ENCODE results near the gene CNTFR.

The CNTFR gene

DNA sequence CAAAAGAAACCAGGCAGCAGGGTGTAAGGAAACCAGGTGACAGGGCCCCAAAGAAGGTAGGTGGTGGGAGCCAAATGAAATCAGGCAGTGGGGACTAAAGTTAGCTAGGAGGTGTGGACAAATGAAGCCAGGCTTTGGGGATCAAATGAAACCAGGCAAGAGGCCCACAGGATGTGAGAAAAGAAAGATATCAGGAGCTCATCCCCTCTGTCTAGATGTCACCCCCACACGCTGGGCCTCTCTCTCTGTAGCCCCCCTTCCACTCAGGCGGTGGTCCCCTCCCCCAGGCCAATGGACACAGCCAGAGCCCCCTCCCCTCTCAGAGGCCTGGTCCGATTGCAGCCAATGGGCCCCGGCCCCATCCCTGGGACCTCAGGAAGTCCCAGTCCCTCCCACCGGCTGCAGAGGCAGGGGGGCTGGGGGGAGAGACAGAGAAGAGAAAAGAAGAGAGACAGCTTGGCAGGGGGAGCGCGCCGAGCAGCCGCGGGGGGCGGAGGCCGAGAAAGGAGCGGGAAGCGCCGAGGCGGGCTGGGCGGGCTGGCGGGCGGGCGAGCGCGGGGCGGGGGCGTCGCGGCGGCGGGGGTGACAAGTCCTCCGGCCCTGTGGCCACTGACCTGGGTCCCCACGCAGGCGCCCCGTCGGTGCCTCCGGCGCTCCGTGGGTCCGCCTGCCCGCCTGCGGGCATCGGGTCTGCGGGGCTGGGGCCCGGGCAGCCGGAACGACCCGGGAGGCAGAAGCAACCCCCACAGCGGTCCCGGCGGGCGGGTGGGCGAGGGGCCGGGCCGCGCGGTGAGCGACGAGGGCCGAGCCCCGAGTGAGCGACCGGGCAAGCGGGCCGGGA lies 11.9 kb downstream of the CNTFR start:
- no peak overlapping the region for H3K4me2 ChIP-seq (ENCODE audit: low read length)
- no peaks in the 10 kb centered on the region for H3F3A ChIP-seq (ENCODE audit: control insufficient read depth, insufficient read depth)
- H3K36me3 ChIP-seq (ENCODE audit: control insufficient read depth, low read length), result no peaks in the 10 kb centered on the region
- no peaks in the 10 kb centered on the region for H3K9me3 ChIP-seq (ENCODE audit: control insufficient read depth, insufficient read depth, low read length)
- no peaks in the 10 kb centered on the region for H4K20me1 ChIP-seq (ENCODE audit: control insufficient read depth, insufficient read depth, low read depth, low read length)
- no peak overlapping the region for H3K4me3 ChIP-seq (ENCODE audit: low read length)
- H3K79me2 ChIP-seq (ENCODE audit: control insufficient read depth, low read length), result no peaks in the 10 kb centered on the region
- H3K4me1 ChIP-seq (ENCODE audit: control insufficient read depth, low read length), result no peaks in the 10 kb centered on the region
- TF ChIP-seq, protein P1, sequence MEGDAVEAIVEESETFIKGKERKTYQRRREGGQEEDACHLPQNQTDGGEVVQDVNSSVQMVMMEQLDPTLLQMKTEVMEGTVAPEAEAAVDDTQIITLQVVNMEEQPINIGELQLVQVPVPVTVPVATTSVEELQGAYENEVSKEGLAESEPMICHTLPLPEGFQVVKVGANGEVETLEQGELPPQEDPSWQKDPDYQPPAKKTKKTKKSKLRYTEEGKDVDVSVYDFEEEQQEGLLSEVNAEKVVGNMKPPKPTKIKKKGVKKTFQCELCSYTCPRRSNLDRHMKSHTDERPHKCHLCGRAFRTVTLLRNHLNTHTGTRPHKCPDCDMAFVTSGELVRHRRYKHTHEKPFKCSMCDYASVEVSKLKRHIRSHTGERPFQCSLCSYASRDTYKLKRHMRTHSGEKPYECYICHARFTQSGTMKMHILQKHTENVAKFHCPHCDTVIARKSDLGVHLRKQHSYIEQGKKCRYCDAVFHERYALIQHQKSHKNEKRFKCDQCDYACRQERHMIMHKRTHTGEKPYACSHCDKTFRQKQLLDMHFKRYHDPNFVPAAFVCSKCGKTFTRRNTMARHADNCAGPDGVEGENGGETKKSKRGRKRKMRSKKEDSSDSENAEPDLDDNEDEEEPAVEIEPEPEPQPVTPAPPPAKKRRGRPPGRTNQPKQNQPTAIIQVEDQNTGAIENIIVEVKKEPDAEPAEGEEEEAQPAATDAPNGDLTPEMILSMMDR (IDR thresholded peaks at IDR 0.05; ENCODE audit: low read depth, low read length, poor library complexity, severe bottlenecking), result no peak
- no peak for TF ChIP-seq EZH2phosphoT487 (IDR thresholded peaks at IDR 0.05; ENCODE audit: borderline replicate concordance, low read length)
- no peaks in the 10 kb centered on the region for H3K9me2 ChIP-seq (replicated peaks; ENCODE audit: control insufficient read depth, low read length)
- no peak overlapping the region for H3K27ac ChIP-seq (ENCODE audit: low read depth, low read length)
- H3K27me3 ChIP-seq (ENCODE audit: control insufficient read depth, low read length), result peaks cover 39% of the 10 kb centered on the region

DNA sequence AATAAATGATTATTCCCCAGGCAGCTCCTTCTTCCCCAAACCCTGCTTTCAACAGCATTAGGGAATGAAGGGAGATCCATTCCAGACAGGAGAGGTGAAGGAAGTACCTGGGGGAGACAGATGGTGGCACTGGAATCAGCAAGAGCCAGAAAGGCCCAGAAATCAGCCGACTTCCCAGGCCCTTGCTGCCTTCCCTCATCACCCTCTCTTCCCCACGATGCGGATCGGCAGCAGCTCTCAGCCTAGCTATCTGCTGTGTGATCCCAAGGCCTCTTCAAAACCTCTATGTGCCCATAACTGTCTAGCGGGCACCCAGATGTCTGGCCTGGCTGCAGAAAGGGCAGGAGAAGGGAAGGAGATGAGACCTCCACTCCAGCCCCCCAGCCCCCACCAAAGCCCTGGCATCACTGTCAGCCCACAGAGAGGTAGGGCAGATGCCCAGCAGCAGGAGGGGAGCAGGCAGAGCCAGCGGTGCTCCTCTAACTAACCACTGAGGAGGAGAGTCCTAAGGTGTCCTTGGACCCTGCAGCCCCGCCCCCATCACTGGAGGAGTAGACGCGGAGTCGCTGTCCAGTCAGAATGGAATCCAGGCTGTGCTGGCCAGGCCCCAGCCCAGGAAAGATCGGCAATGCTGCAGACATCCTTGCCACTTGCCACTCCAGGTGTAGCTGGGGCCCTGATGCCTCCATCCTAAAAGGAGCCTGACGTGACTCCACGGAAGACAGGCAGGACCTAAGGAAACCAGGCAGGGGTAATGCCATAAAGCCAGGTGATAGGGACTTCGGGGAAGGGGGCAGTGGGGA lies 12.7 kb downstream of the CNTFR start:
- TF ChIP-seq, protein P1 (IDR thresholded peaks at IDR 0.05; ENCODE audit: low read depth, low read length, poor library complexity, severe bottlenecking), result no peak
- TF ChIP-seq EZH2phosphoT487 (IDR thresholded peaks at IDR 0.05; ENCODE audit: borderline replicate concordance, low read length), result no peak
- Histone ChIP-seq H3K27me3 (ENCODE audit: control insufficient read depth, low read length) (peaks cover 39% of the 10 kb centered on the region), H3K4me3 (ENCODE audit: low read length) (no peak overlapping the region), H3K36me3 (ENCODE audit: control insufficient read depth, low read length) (no peaks in the 10 kb centered on the region), H3F3A (ENCODE audit: control insufficient read depth, insufficient read depth) (no peaks in the 10 kb centered on the region), H3K27ac (ENCODE audit: low read depth, low read length) (no peak overlapping the region), H3K4me1 (ENCODE audit: control insufficient read depth, low read length) (no peaks in the 10 kb centered on the region), H3K9me2 (replicated peaks; ENCODE audit: control insufficient read depth, low read length) (no peaks in the 10 kb centered on the region), H3K79me2 (ENCODE audit: control insufficient read depth, low read length) (no peaks in the 10 kb centered on the region), H3K4me2 (ENCODE audit: low read length) (no peak overlapping the region), H3K9me3 (ENCODE audit: control insufficient read depth, insufficient read depth, low read length) (no peaks in the 10 kb centered on the region), H4K20me1 (ENCODE audit: control insufficient read depth, insufficient read depth, low read depth, low read length) (no peaks in the 10 kb centered on the region)

DNA sequence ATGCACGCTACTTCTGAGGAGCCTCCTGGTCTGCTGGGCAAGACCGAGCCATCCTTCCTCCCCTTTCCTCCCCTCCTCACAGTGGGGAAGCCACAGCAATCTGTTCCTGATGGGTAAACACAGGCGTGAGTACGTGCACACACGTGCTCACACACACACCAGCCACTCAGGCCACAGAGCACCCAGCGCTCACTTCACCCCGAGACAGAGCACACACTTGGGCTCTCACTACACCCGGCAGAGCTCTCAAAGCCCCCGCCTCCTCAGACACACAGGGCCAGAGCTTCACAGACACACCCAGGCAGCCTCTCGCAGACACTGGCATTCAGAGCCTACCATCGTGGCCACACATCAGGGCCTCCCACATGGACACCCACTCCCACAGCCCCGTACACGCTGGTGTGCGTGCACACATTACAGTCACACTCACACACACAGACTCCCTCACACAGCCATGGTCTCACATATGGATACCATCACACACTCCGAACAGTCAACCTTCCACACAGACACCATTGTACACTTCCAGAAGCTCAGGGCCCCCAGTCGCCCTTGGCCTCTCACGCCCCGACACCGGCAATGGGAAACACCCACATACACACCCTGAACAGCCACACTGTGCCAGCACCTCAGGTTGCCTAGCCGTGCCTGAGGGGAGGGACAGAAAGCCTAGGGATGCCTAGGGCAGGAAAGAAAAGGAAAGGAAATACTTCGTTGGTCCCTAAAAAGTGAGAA lies 13.5 kb downstream of the CNTFR start:
- peaks cover 35% of the 10 kb centered on the region for H3K27me3 ChIP-seq (ENCODE audit: control insufficient read depth, low read length)
- no peak overlapping the region for H3K4me3 ChIP-seq (ENCODE audit: low read length)
- no peaks in the 10 kb centered on the region for H3K9me3 ChIP-seq (ENCODE audit: control insufficient read depth, insufficient read depth, low read length)
- H3K36me3 ChIP-seq (ENCODE audit: control insufficient read depth, low read length), result no peaks in the 10 kb centered on the region
- H3K4me1 ChIP-seq (ENCODE audit: control insufficient read depth, low read length), result no peaks in the 10 kb centered on the region
- TF ChIP-seq EZH2phosphoT487 (IDR thresholded peaks at IDR 0.05; ENCODE audit: borderline replicate concordance, low read length), result no peak
- TF ChIP-seq, protein P1 (IDR thresholded peaks at IDR 0.05; ENCODE audit: low read depth, low read length, poor library complexity, severe bottlenecking), result no peak
- H3K9me2 ChIP-seq (replicated peaks; ENCODE audit: control insufficient read depth, low read length), result no peaks in the 10 kb centered on the region
- H3F3A ChIP-seq (ENCODE audit: control insufficient read depth, insufficient read depth), result no peaks in the 10 kb centered on the region
- no peak overlapping the region for H3K27ac ChIP-seq (ENCODE audit: low read depth, low read length)
- no peak overlapping the region for H3K4me2 ChIP-seq (ENCODE audit: low read length)
- H3K79me2 ChIP-seq (ENCODE audit: control insufficient read depth, low read length), result no peaks in the 10 kb centered on the region
- no peaks in the 10 kb centered on the region for H4K20me1 ChIP-seq (ENCODE audit: control insufficient read depth, insufficient read depth, low read depth, low read length)
